Loucy (cell line): Measurements from ENCODE around the gene PAX5.

Experiments
- H2AFZ ChIP-seq: fragments of 200-600 bp; sonication (generic); 2 replicates; pipeline ENCODE4 v1.6.0; 2016; ENCODE audit warnings: antibody characterized with exemption, mild to moderate bottlenecking, low read length, moderate library complexity
- H3F3A ChIP-seq: fragments of 200-600 bp; 2 replicates; pipeline ENCODE4 v1.6.0; 2016; ENCODE audit warnings: antibody characterized with exemption, low read depth, mild to moderate bottlenecking
- H3K27me3 ChIP-seq: fragments of 200-600 bp; sonication (generic); 2 replicates; pipeline ENCODE4 v1.6.1; 2014; ENCODE audit warnings: low read length, mild to moderate bottlenecking; ENCODE audit not compliant: insufficient read depth, poor library complexity, severe bottlenecking
- H3K36me3 ChIP-seq: fragments of 200-600 bp; sonication (generic); 2 replicates; pipeline ENCODE4 v1.6.1; 2016; ENCODE audit warnings: low read length; ENCODE audit not compliant: insufficient read depth
- H3K4me1 ChIP-seq: fragments of 200-600 bp; sonication (generic); 2 replicates; pipeline ENCODE4 v1.5.1; 2014; ENCODE audit warnings: low read length, mild to moderate bottlenecking; ENCODE audit not compliant: insufficient read depth, poor library complexity, severe bottlenecking
- H3K4me2 ChIP-seq: fragments of 200-600 bp; sonication (generic); 2 replicates; pipeline ENCODE4 v1.6.0; 2014; ENCODE audit warnings: antibody characterized with exemption, low read length, low read depth, mild to moderate bottlenecking; ENCODE audit not compliant: poor library complexity, severe bottlenecking
- H3K4me3 ChIP-seq: fragments of 200-600 bp; sonication (generic); 2 replicates; pipeline ENCODE4 v1.5.1; 2014; ENCODE audit warnings: low read length, mild to moderate bottlenecking, mixed read lengths; ENCODE audit not compliant: poor library complexity, severe bottlenecking
- H3K79me2 ChIP-seq: fragments of 200-600 bp; sonication (generic); 2 replicates; pipeline ENCODE4 v1.6.1; 2014; ENCODE audit warnings: low read length; ENCODE audit not compliant: insufficient read depth
- H3K9ac ChIP-seq: fragments of 200-600 bp; sonication (generic); 2 replicates; pipeline ENCODE4 v1.6.0; 2014; ENCODE audit warnings: mild to moderate bottlenecking, low read depth, low read length, moderate library complexity; ENCODE audit not compliant: poor library complexity, severe bottlenecking
- H3K9me2 ChIP-seq: fragments of 200-600 bp; sonication (generic); replicated peaks from 2 replicates; pipeline ENCODE4 v1.6.1; 2016; ENCODE audit warnings: low read depth, low read length, mixed read lengths
- H3K9me3 ChIP-seq: fragments of 200-600 bp; sonication (generic); 2 replicates; pipeline ENCODE4 v1.6.1; 2014; ENCODE audit warnings: mild to moderate bottlenecking, antibody characterized with exemption, low read length, low read depth; ENCODE audit not compliant: insufficient read depth
- H4K20me1 ChIP-seq: fragments of 200-600 bp; sonication (generic); 2 replicates; pipeline ENCODE4 v1.6.0; 2014; ENCODE audit warnings: antibody characterized with exemption, low read length, mild to moderate bottlenecking; ENCODE audit not compliant: insufficient read depth, poor library complexity, severe bottlenecking
- EZH2phosphoT487 ChIP-seq: fragments of 200-600 bp; IDR thresholded peaks from 2 replicates; pipeline ENCODE4 v1.6.1; 2018; ENCODE audit warnings: antibody characterized with exemption, mild to moderate bottlenecking, moderate library complexity, borderline replicate concordance
- TF ChIP-seq, protein P1 (sequence below): fragments of 200-600 bp; sonication (generic); conservative IDR thresholded peaks from 2 replicates; pipeline ENCODE4 v1.5.1; 2014; ENCODE audit warnings: mild to moderate bottlenecking, antibody characterized with exemption, low read length

Gene PAX5

GRCh38 chr9:37002036-37002412 is 32.0 kb downstream of the PAX5 start:
- Histone ChIP-seq H3K9me2 (no peaks in the 10 kb centered on the region), H3K4me2 (no peak overlapping the region), H3F3A (no peaks in the 10 kb centered on the region), H3K4me3 (no peak overlapping the region), H3K27me3 (no peaks in the 10 kb centered on the region), H3K4me1 (peaks cover 15% of the 10 kb centered on the region), H3K9me3 (no peaks in the 10 kb centered on the region), H3K9ac (no peak overlapping the region), H3K79me2 (no peaks in the 10 kb centered on the region), H3K36me3 (no peaks in the 10 kb centered on the region), H2AFZ (no peak overlapping the region), H4K20me1 (no peaks in the 10 kb centered on the region)
- TF ChIP-seq, protein P1, sequence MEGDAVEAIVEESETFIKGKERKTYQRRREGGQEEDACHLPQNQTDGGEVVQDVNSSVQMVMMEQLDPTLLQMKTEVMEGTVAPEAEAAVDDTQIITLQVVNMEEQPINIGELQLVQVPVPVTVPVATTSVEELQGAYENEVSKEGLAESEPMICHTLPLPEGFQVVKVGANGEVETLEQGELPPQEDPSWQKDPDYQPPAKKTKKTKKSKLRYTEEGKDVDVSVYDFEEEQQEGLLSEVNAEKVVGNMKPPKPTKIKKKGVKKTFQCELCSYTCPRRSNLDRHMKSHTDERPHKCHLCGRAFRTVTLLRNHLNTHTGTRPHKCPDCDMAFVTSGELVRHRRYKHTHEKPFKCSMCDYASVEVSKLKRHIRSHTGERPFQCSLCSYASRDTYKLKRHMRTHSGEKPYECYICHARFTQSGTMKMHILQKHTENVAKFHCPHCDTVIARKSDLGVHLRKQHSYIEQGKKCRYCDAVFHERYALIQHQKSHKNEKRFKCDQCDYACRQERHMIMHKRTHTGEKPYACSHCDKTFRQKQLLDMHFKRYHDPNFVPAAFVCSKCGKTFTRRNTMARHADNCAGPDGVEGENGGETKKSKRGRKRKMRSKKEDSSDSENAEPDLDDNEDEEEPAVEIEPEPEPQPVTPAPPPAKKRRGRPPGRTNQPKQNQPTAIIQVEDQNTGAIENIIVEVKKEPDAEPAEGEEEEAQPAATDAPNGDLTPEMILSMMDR: no peak
- no peak for TF ChIP-seq EZH2phosphoT487

- H3K4me1 ChIP-seq: peaks cover 21% of the 10 kb centered on the region
- no peaks in the 10 kb centered on the region for H3F3A ChIP-seq
- H3K4me3 ChIP-seq: no peak overlapping the region
- TF ChIP-seq, protein P1: no peak
- TF ChIP-seq EZH2phosphoT487: no peak
- no peak overlapping the region for H3K9ac ChIP-seq
- H3K27me3 ChIP-seq: no peaks in the 10 kb centered on the region
- H3K9me3 ChIP-seq: no peaks in the 10 kb centered on the region
- no peak overlapping the region for H2AFZ ChIP-seq
- no peaks in the 10 kb centered on the region for H3K36me3 ChIP-seq
- H4K20me1 ChIP-seq: no peaks in the 10 kb centered on the region
- no peaks in the 10 kb centered on the region for H3K79me2 ChIP-seq
- no peaks in the 10 kb centered on the region for H3K9me2 ChIP-seq
- H3K4me2 ChIP-seq: no peak overlapping the region
Measured at GRCh38 chr9:37001459-37001858, 32.6 kb downstream of the PAX5 start.

GRCh38 chr9:36999728-37000333 is 34.2 kb downstream of the PAX5 start:
- no peak overlapping the region for H2AFZ ChIP-seq
- H3K9me2 ChIP-seq: no peaks in the 10 kb centered on the region
- H3K79me2 ChIP-seq: no peaks in the 10 kb centered on the region
- H3K4me1 ChIP-seq: peaks cover 26% of the 10 kb centered on the region
- no peak for TF ChIP-seq EZH2phosphoT487
- TF ChIP-seq, protein P1: no peak
- no peak overlapping the region for H3K4me2 ChIP-seq
- H4K20me1 ChIP-seq: no peaks in the 10 kb centered on the region
- no peaks in the 10 kb centered on the region for H3K36me3 ChIP-seq
- H3F3A ChIP-seq: no peaks in the 10 kb centered on the region
- H3K4me3 ChIP-seq: no peak overlapping the region
- no peaks in the 10 kb centered on the region for H3K9me3 ChIP-seq
- H3K9ac ChIP-seq: no peak overlapping the region
- no peaks in the 10 kb centered on the region for H3K27me3 ChIP-seq
